ENCODE data around the gene NRIP2.

GRCh38 chr12:2858334-2858733, 23.5 kb upstream of the NRIP2 start:
- no peak for TF ChIP-seq POLR2A (IDR thresholded peaks at IDR 0.05)
- TF ChIP-seq CTCF (IDR thresholded peaks at IDR 0.05) = no peak
- TF ChIP-seq POLR2AphosphoS5 (IDR thresholded peaks at IDR 0.05; ENCODE audit: insufficient read depth in 1 of 2, low read depth in 1 of 2) = no peak
